Measurements from ENCODE around the gene PAH. TPM values are rescaled to one million over a fixed set of nuclear protein-coding genes. Genes with fewer than 3 reads are reported as not detected.

The PAH gene
- total RNA-seq, result under 1 TPM in 1 of 2 donors, not detected in 1; 0.37 TPM
- long read RNA-seq, donor 1, result 0 reads
- long read RNA-seq, donor 2, result 0 reads

GRCh38 chr12:102917026-102917787, at the start of gene PAH:
Gene PAH, minus strand, starts transcription at chr12:102917244. Its CDS starts 114 bp downstream, at chr12:102917130.
- intact Hi-C loops (cut with DNase I), result no loop called here
- no peak for DNase-seq (ENCODE audit: low spot score)

- DNase-seq (ENCODE audit: low spot score), result no peak
- intact Hi-C loops (cut with DNase I), result no loop called here
These were observed 49.3 kb upstream of the PAH start for GRCh38 chr12:102966200-102966863.

- DNase-seq (ENCODE audit: low spot score), result no peak
- intact Hi-C loops (cut with DNase I), result no loop called here
These were observed 48.5 kb upstream of the PAH start for GRCh38 chr12:102965281-102966155.

GRCh38 chr12:102964872-102965271, 47.8 kb upstream of the PAH start:
- DNase-seq (ENCODE audit: low spot score), result no peak
- intact Hi-C loops (cut with DNase I), result no loop called here

- intact Hi-C loops (cut with DNase I), result no loop called here
- DNase-seq (ENCODE audit: low spot score), result no peak
These were observed 46.8 kb upstream of the PAH start for GRCh38 chr12:102963796-102964195.

- intact Hi-C loops (cut with DNase I), result no loop called here
- no peak for DNase-seq (ENCODE audit: low spot score)
These were observed 45.9 kb upstream of the PAH start for GRCh38 chr12:102962986-102963385.

GRCh38 chr12:102962532-102962931, 45.5 kb upstream of the PAH start:
- DNase-seq (ENCODE audit: low spot score), result no peak
- intact Hi-C loops (cut with DNase I), result no loop called here

- no peak for DNase-seq (ENCODE audit: low spot score)
- intact Hi-C loops (cut with DNase I), result no loop called here
These were observed 44.4 kb upstream of the PAH start for GRCh38 chr12:102961466-102961855.

GRCh38 chr12:102960766-102961465, 43.9 kb upstream of the PAH start:
- intact Hi-C loops (cut with DNase I), result no loop called here
- DNase-seq (ENCODE audit: low spot score), result no peak

- intact Hi-C loops (cut with DNase I), result no loop called here
These were observed 42.3 kb upstream of the PAH start for GRCh38 chr12:102959391-102959790.

GRCh38 chr12:102958830-102959176, 41.8 kb upstream of the PAH start:
- no peak for DNase-seq (ENCODE audit: low spot score)
- intact Hi-C loops (cut with DNase I), result no loop called here

More at GRCh38 chr12:102959391-102959790, 42.3 kb upstream of the PAH start:
- DNase-seq (ENCODE audit: low spot score), result no peak

- intact Hi-C loops (cut with DNase I), result no loop called here
- DNase-seq (ENCODE audit: low spot score), result no peak
These were observed 41.2 kb upstream of the PAH start for GRCh38 chr12:102958073-102958829.

- no peak for DNase-seq (ENCODE audit: low spot score)
- intact Hi-C loops (cut with DNase I), result no loop called here
These were observed 40.5 kb upstream of the PAH start, which contains the start of gene ASCL1 for GRCh38 chr12:102957339-102958050. Gene ASCL1, plus strand, starts transcription at chr12:102957674. Its CDS starts 571 bp downstream, at chr12:102958245.

GRCh38 chr12:102956738-102957327, 39.8 kb upstream of the PAH start:
- intact Hi-C loops (cut with DNase I), result no loop called here
- no peak for DNase-seq (ENCODE audit: low spot score)

- no peak for DNase-seq (ENCODE audit: low spot score)
- intact Hi-C loops (cut with DNase I), result no loop called here
These were observed 39.1 kb upstream of the PAH start for GRCh38 chr12:102955926-102956737.

- intact Hi-C loops (cut with DNase I), result loop anchor here in 1 of 2 donors (5.0 kb wide), 1 partner anchor 1862 kb away; no protein-coding TSS in a partner anchor
- no peak for DNase-seq (ENCODE audit: low spot score)
These were observed 37.1 kb upstream of the PAH start for GRCh38 chr12:102954134-102954533.

- intact Hi-C loops (cut with DNase I), result loop anchor here in 1 of 2 donors (5.0 kb wide), 1 partner anchor 1861 kb away; no protein-coding TSS in a partner anchor
- no peak for DNase-seq (ENCODE audit: low spot score)
These were observed 36.2 kb upstream of the PAH start for GRCh38 chr12:102953221-102953620.
